ENCODE data around the gene BAIAP2L2. TPM values are rescaled to one million over a fixed set of nuclear protein-coding genes. Genes with fewer than 3 reads are reported as not detected.

Gene BAIAP2L2
- total RNA-seq, 2 donors from 2014 or later, result 59.1 to 76.6 TPM

GRCh38 chr22:38137876-38138687 lies 27.6 kb upstream of the BAIAP2L2 start:
- no peak for TF ChIP-seq CTCF (IDR thresholded peaks at IDR 0.05)
- intact Hi-C loops (cut with DNase I), result no loop called here
- no peak for DNase-seq
- no peak overlapping the region for H3K9ac ChIP-seq (ENCODE audit: low read depth in 2 of 2, low read length in 2 of 2)
- no peaks in the 10 kb centered on the region for H3K9me3 ChIP-seq
- no peak overlapping the region for H3K27ac ChIP-seq
- H3K36me3 ChIP-seq, result no peaks in the 10 kb centered on the region
- no peak overlapping the region for H3K4me3 ChIP-seq
- H3K4me1 ChIP-seq, result no peaks in the 10 kb centered on the region
- no peaks in the 10 kb centered on the region for H3K27me3 ChIP-seq

GRCh38 chr22:38136607-38137006 lies 26.1 kb upstream of the BAIAP2L2 start:
- H3K9ac ChIP-seq (ENCODE audit: low read depth in 2 of 2, low read length in 2 of 2), result no peak overlapping the region
- intact Hi-C loops (cut with DNase I), result no loop called here
- DNase-seq, result no peak
- H3K27ac ChIP-seq, result no peak overlapping the region
- no peaks in the 10 kb centered on the region for H3K4me1 ChIP-seq
- H3K9me3 ChIP-seq, result no peaks in the 10 kb centered on the region
- no peaks in the 10 kb centered on the region for H3K36me3 ChIP-seq
- H3K27me3 ChIP-seq, result no peaks in the 10 kb centered on the region
- H3K4me3 ChIP-seq, result no peak overlapping the region
- no peak for TF ChIP-seq CTCF (IDR thresholded peaks at IDR 0.05)

DNA sequence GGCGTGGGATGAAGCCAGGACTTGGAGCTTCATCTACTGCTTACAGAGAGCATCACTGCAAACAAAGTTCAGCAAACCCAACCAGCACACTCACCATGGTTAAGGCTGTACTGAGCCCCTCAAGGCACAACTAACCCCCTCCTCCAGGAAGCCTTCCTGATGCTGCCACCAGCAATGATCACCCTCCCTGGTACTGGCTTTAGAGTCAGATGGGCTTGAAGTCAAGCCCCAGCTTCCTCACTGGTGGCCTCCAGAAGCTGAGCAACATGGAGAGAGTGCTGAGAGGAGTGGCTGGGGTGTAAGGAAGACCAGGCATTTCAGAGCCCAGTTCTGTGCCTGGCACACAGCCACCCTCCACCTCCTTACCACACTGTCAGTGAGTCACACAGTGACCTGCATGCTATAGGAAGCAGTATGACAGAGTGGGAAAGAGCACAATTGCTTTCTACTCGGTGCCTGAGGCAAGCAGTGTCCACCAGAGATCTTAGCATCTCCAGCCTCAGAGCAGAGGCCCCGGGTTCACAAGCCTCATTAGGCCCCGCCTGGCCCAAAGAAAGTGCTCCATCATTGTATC lies 24.7 kb upstream of the BAIAP2L2 start:
- H3K36me3 ChIP-seq, result no peaks in the 10 kb centered on the region
- no peak for TF ChIP-seq CTCF (IDR thresholded peaks at IDR 0.05)
- intact Hi-C loops (cut with DNase I), result no loop called here
- H3K4me3 ChIP-seq, result no peak overlapping the region
- no peak overlapping the region for H3K27ac ChIP-seq
- H3K4me1 ChIP-seq, result no peaks in the 10 kb centered on the region
- H3K9me3 ChIP-seq, result no peaks in the 10 kb centered on the region
- DNase-seq, result no peak
- no peaks in the 10 kb centered on the region for H3K27me3 ChIP-seq
- H3K9ac ChIP-seq (ENCODE audit: low read depth in 2 of 2, low read length in 2 of 2), result no peak overlapping the region

DNA sequence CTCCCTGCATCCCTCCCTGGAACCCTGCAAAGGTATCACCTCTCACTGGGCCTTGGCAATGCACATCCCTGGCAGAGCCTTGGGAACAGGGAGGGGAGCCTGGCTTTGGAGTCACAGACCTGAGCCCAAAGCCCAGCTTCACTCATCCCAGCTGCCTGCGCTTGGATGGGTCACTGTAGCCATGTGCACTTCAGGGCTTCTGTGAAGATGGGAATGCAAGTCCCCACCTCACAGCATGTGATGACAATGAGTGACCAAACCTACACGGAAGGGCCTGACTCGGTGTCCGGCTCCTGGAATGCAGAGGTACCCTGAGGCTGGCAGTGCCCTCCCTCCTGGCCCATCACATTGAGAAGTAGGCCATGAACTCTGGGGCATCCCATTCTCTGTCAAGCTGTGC lies 22.8 kb upstream of the BAIAP2L2 start:
- H3K4me1 ChIP-seq, result no peaks in the 10 kb centered on the region
- no peak overlapping the region for H3K27ac ChIP-seq
- H3K4me3 ChIP-seq, result no peak overlapping the region
- no peaks in the 10 kb centered on the region for H3K36me3 ChIP-seq
- DNase-seq, result no peak
- intact Hi-C loops (cut with DNase I), result no loop called here
- H3K9me3 ChIP-seq, result no peaks in the 10 kb centered on the region
- TF ChIP-seq CTCF (IDR thresholded peaks at IDR 0.05), result no peak
- H3K27me3 ChIP-seq, result no peaks in the 10 kb centered on the region
- no peak overlapping the region for H3K9ac ChIP-seq (ENCODE audit: low read depth in 2 of 2, low read length in 2 of 2)

DNA sequence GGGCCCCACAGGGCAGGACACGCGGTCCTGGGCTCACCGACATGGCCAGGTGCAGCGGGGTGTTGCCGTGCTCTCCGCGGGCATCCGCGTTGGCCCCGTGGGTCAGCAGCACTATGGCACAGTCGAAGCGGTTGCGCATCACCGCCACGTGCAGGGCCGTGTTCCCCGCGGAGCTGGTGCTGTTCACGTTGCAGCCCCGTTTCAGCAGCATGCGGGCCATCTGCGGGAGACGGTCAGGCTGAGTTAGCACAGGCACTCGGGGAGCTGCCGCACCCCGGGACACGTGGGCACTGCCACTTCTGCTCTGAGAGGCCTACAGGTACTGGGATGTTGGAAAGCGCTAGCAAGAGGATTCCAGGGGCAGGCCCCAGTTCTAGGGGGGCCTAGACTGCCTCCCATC lies 22.3 kb upstream of the BAIAP2L2 start:
- Histone ChIP-seq H3K9me3 (no peaks in the 10 kb centered on the region), H3K36me3 (no peaks in the 10 kb centered on the region)
- TF ChIP-seq CTCF (IDR thresholded peaks at IDR 0.05), result no peak

More for the DNA sequence above, 22.3 kb upstream of the BAIAP2L2 start:
- Histone ChIP-seq H3K4me3 (no peak overlapping the region), H3K4me1 (no peaks in the 10 kb centered on the region), H3K27me3 (no peaks in the 10 kb centered on the region), H3K9ac (ENCODE audit: low read depth in 2 of 2, low read length in 2 of 2) (no peak overlapping the region), H3K27ac (no peak overlapping the region)
- no peak for DNase-seq
- intact Hi-C loops (cut with DNase I), result no loop called here

Data from colonic mucosa (tissue), 4 donors.